Posterior vena cava (tissue), 2 donors: Measurements from ENCODE around the gene CSNK1A1. TPM values are rescaled to one million over a fixed set of nuclear protein-coding genes. Genes with fewer than 3 reads are reported as not detected.
"Not testable (repeated sequence)": the region's sequence is repeated elsewhere in the genome, so short reads cannot be mapped to it uniquely, and the experiment has no call there.

Experiments
- DNase-seq: peaks from one replicate; pipeline ENCODE4 v3.0.0-alpha.2; 2020; ENCODE audit warnings: low spot score
- intact Hi-C, 2 donors: fragments of 100-400 bp; cut with DNase I; formaldehyde crosslinking; loops; one replicate each; pipeline versions ENCODE4 v1.14.1 to v1.14.2; 2022 to 2023
- total RNA-seq, 2 donors: library from RNA; stranded (reverse); fragmentation: NEBNext Ultra II Directional; extraction: Animal tissue kit (Norgen Biotek cat#: 25700); gene quantifications; one replicate each; pipeline ENCODE4 v1.2.1, GENCODE V29; 2021
- donor health status: DM: yes; HTN: yes; CAD: no.
- donor health status: DM: yes; HTN: yes; CAD: no.

The CSNK1A1 gene
- total RNA-seq, 2 donors from 2014 or later = 223 to 231 TPM

- no peak for DNase-seq
- intact Hi-C loops = no loop called here
Observed at GRCh38 chr5:149541893-149542292, 9.3 kb downstream of the CSNK1A1 start.

- intact Hi-C loops = no loop called here
- DNase-seq = no peak
Observed at GRCh38 chr5:149540089-149540488, 11.2 kb downstream of the CSNK1A1 start.

GRCh38 chr5:149537374-149537975 is 13.8 kb downstream of the CSNK1A1 start:
- DNase-seq = no peak
- intact Hi-C loops = no loop called here

- DNase-seq, intact Hi-C loops: not testable (repeated sequence)
Observed at GRCh38 chr5:149535787-149536186, 15.5 kb downstream of the CSNK1A1 start.

- no peak for DNase-seq
- intact Hi-C loops = no loop called here
Observed at GRCh38 chr5:149532413-149532812, 18.8 kb downstream of the CSNK1A1 start.

GRCh38 chr5:149529463-149529862 is 21.8 kb downstream of the CSNK1A1 start:
- intact Hi-C loops = no loop called here

GRCh38 chr5:149528281-149529060 is 22.8 kb downstream of the CSNK1A1 start:
- intact Hi-C loops = no loop called here

More at GRCh38 chr5:149529463-149529862, 21.8 kb downstream of the CSNK1A1 start:
- DNase-seq = no peak

GRCh38 chr5:149526845-149527590 is 24.2 kb downstream of the CSNK1A1 start:
- intact Hi-C loops = no loop called here
- no peak for DNase-seq

More at GRCh38 chr5:149528281-149529060, 22.8 kb downstream of the CSNK1A1 start:
- DNase-seq = no peak

- DNase-seq = no peak
- intact Hi-C loops = no loop called here
Observed at GRCh38 chr5:149521739-149522685, 29.2 kb downstream of the CSNK1A1 start.

- intact Hi-C loops = no loop called here
- DNase-seq = no peak
Observed at GRCh38 chr5:149519601-149520000, 31.6 kb downstream of the CSNK1A1 start.

- intact Hi-C loops = no loop called here
- no peak for DNase-seq
Observed at GRCh38 chr5:149518620-149519019, 32.6 kb downstream of the CSNK1A1 start.

GRCh38 chr5:149517461-149518122 is 33.6 kb downstream of the CSNK1A1 start:
- no peak for DNase-seq
- intact Hi-C loops = no loop called here

- DNase-seq = no peak
- intact Hi-C loops = no loop called here
Observed at GRCh38 chr5:149514512-149514911, 36.7 kb downstream of the CSNK1A1 start.

GRCh38 chr5:149513372-149513947 is 37.8 kb downstream of the CSNK1A1 start:
- DNase-seq, intact Hi-C loops: not testable (repeated sequence)

GRCh38 chr5:149510136-149510535 is 41.1 kb downstream of the CSNK1A1 start:
- DNase-seq = no peak
- intact Hi-C loops = no loop called here

GRCh38 chr5:149504677-149505076 is 46.6 kb downstream of the CSNK1A1 start:
- intact Hi-C loops = loop anchor here (5.0 kb wide), 2 partner anchors 43 to 848 kb away; no protein-coding TSS in a partner anchor
- no peak for DNase-seq

- no peak for DNase-seq
- intact Hi-C loops = no loop called here
Observed at GRCh38 chr5:149503006-149503405, 48.2 kb downstream of the CSNK1A1 start.

- no peak for DNase-seq
- intact Hi-C loops = no loop called here
Observed at GRCh38 chr5:149500922-149501582, 50.2 kb downstream of the CSNK1A1 start.
